Measurements from ENCODE around the gene MIA2. TPM values are rescaled to one million over a fixed set of nuclear protein-coding genes. Genes with fewer than 3 reads are reported as not detected.

The MIA2 gene
- total and polyA plus RNA-seq, 9 of the 15 experiments (the other 6 are each of a cell fraction or from before 2014, with no cell fraction given), result 6.0 to 21.8 (median 12.8) TPM

- TF ChIP-seq ZNF407 (IDR thresholded peaks at IDR 0.05; ENCODE audit: low read depth), result no peak
- TF ChIP-seq ZNF24 (IDR thresholded peaks at IDR 0.05), result no peak
- TF ChIP-seq RREB1 (CRISPR knock-in tag; IDR thresholded peaks at IDR 0.05), result no peak
- TF ChIP-seq NFE2L1 (tag; IDR thresholded peaks at IDR 0.05; ENCODE audit: borderline replicate concordance, low read depth), result no peak
- no peak for TF ChIP-seq ELK3 (CRISPR knock-in tag; IDR thresholded peaks at IDR 0.05)
- TF ChIP-seq PREB (CRISPR knock-in tag; IDR thresholded peaks at IDR 0.05), result no peak
- no peak for TF ChIP-seq ZNF766 (CRISPR knock-in tag; conservative IDR thresholded peaks at IDR 0.05)
- no peak for TF ChIP-seq MAFK (IDR thresholded peaks at IDR 0.05; ENCODE audit: low read length)
- TF ChIP-seq PURB (CRISPR knock-in tag; IDR thresholded peaks at IDR 0.05; ENCODE audit: low read depth), result no peak
- no peak for TF ChIP-seq ZNF507 (tag; conservative IDR thresholded peaks at IDR 0.05)
- no peak for TF ChIP-seq PCBP2 (IDR thresholded peaks at IDR 0.05; ENCODE audit: low read depth, low read length, poor library complexity, severe bottlenecking)
Observed at GRCh38 chr14:39266871-39267607, 33.3 kb downstream of the MIA2 start (continued).
